Embryonic facial prominence (tissue), 1 donor: ENCODE data around the gene DERA.
"Not testable (repeated sequence)": the region's sequence is repeated elsewhere in the genome, so short reads cannot be mapped to it uniquely, and the experiment has no call there.

Experiments used
- DNase-seq: peaks from one replicate; pipeline ENCODE4 v3.0.0-alpha.2; 2016; ENCODE audit errors: extremely low spot score

DERA gene

DNA sequence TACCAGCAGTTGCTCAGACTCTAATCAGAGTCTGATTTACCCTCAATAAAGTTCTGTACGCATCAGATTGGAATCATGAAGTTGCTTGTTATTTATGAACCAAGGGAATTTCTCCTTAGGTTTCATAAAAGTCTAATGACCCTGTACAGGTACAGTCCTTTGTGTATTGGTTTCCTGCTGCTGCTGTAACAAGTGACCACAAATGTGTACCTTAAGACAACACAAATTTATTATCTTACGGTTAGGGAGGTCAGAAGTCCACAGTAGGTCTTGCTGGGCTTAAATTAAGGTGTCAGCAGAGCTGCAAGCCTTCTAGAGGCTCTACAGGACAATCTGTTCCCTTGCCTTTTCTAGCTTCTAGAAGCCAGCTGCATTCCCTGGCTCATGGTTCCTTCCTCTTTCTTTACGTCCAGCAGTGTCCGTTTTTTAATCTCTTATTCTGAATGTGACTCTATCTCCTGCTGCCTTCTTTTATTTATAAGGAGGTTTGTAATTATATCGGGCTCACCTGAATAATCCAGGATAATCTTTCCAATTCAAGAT, 6.7 kb upstream of the DERA start:
- no peak for DNase-seq

DNA sequence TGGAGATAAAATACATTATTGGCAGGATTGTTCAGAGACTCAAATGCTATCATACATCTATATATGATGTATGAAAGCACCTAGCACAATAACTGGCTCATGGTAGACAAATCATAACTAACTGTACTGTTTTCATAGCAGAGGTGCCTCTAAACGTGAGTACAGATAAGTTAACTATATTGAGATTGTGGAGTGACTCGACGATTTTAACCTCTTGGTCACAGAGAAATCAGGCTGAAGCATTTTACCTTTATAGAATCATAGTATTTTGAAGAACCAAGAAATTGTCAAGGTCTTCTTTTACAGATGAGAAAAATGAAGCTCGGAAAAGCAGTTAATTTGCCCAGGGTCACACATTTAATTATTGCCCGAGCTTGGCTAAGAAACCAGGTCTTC, 666 bp upstream of the DERA start:
- no peak for DNase-seq

DNA sequence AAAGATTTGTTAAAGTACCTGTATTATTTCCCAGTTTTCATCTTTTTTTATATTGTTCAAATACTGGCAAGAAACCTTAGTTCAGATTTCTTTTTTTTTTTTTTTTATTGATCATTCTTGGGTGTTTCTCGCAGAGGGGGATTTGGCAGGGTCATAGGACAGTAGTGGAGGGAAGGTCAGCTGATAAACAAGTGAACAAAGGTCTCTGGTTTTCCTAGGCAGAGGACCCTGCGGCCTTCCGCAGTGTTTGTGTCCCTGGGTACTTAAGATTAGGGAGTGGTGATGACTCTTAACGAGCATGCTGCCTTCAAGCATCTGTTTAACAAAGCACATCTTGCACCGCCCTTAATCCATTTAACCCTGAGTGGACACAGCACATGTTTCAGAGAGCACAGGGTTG, 799 bp downstream of the DERA start:
- DNase-seq = not testable (repeated sequence)

DNA sequence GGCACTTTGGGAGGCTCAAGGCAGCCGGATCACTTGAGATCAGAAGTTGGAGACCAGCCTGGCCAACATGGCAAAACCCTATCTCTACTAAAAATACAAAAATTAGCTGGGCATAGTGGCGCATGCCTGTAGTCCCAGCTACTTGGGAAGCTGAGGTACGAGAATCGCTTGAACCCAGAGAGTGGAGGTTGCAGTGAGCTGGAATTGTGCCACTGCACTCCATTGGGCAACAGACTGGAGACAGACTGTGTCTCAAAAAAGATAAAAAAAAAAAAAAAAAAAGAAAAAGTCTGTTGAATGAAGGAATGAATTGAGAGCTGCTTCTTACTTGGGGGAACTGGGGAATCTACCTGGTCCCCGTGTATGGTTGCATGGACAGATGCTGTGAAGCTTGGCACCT, 3.0 kb downstream of the DERA start:
- DNase-seq = not testable (repeated sequence)

DNA sequence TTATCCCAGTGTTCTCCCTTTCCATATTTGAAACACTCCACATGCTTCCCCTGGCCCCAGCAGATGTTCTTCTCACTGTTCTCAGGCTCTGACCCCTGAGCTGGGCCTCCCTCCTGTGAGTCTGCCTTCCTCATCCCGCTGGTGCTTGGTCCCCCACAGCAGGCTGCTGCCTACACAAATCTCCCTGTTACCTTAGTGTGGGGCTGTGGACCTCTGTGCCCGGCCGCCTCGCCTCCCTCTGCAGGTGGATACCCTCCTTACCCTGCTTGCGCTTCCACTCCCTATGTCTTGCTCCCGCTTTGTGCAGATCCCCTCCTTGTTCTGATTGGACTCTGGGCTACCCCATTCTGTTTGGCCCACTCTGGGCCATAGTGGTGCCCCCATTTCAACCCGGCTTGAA, 6.9 kb downstream of the DERA start:
- no peak for DNase-seq

DNA sequence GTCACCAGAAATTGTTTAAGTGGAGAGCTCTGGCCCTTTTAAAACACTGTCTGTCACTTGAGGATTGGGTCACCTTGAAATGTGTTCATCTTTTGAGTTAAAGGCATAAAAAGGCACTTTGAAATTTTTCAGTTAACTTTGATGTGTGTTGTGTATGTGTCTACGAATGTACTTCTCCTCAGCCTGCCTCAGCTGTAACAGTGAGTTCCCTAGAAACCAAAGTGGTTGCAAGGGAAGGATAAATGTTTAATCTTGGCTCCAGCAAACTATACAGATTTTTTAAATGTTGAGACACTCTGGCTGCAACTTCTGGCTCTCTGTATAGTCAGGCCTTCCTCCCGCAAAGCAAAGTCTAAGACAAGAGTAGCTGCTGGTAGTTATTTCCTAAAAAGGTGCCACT, 8.3 kb downstream of the DERA start:
- no peak for DNase-seq

DNA sequence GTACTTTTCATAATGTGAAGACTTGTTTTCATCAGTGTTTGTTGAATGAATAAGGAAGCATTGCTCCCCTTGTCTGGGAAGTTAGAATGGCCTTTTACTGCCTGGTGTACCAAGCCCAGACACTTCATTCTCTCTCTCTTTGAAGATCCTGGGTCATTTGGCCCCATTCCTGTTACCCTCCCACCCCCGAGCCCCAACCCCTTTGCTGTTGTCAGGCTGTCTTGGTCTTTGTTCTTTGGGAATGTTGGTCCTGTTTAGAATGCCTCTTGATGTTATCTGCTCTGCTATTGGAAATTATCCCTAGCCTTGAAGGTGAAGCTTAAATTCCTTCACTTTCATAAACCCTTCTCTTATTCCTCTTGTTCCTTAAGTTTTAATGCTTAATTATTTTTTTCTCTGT, 13.8 kb downstream of the DERA start:
- no peak for DNase-seq

DNA sequence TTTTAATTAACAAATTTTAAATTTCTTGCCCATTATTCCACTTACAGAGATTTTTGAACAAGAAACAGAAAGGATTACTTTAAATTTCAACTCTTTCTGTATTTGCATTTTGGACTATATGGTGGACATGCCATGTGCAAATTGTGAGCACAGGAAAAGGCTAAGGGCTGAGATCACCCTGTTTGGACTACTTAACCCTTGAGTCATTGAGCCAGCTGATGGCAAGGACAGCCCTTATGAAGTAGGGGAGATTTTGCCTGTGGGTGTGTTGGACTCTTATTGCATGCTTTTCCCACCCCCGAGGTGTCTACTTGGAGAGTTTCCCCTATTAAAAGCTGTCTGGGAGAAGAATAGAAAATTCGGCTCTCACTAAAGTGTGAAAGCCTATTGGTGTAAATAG, 17.2 kb downstream of the DERA start:
- DNase-seq = no peak

DNA sequence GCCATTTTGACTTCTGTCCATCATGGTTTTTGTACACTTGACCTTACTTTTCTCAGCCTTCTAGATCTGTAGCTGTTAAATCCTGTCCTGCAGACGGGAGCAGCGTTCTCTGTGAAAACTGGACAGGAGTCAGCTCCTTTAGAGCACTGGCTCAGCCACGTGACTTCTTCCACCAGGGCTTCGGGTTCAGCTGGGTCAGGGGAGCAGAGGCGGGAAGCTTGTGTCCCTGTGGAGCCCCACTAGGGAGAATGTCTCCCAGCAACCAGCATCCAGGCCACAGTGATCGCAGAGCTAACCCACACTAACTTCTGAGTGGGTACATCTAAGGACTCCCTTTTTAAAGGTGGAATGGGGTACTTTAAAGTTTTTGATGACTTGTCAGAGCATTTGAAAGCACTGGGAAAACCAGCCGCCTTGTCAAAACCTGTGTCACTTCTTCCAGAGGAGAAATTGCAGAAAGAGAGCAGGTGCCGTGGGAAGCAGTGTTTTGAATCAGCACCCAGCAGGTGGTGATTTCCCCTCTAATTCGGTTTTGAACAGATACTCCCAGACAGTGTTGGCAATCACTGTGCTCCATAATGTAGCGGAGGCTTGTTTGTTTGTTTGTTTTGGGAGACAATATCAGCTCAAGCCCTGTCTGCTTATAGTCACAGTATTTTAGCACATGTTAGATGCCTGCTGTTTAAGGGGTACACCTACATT, 17.9 kb downstream of the DERA start:
- no peak for DNase-seq

DNA sequence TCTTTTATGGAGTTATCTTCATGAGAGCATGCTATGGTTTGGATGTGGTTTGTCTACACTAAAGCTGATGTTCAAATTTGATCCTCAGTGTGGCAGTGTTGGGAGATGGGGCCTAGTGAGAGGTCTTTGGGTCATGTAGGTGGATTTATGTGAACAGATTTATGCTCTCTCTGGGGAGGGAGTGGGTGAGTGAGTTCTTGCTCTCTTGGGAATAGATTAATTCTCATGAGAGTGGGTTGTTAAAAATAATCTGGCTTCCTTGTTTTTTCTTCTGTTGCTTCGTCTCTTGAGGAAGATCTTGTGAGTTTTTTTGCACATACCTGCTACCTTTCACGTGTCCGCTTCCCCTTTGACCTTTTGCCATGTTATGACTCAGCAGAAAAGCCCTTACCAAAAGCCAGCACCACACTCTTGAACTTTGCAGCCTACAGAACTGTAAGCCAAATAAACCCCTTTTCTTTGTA, 20.5 kb downstream of the DERA start:
- no peak for DNase-seq

DNA sequence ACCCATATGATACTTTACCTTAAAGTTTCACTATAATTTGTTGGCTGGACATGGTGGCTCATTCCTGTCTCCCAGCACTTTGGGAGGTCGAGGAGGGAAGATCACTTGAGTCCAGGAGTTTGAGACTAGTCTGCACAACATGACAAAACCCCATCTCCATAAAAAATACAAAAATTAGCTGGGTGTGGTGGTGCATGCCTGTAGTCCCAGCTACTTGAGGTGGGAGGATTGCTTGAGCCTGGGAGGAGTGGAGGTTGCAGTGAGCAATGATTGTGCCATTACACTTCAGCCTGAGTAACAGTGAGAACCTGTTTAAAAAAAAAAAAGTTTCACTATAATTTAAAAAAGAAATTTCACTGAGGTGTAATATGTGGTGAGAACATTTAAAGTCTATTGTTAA, 21.2 kb downstream of the DERA start:
- DNase-seq = no peak

DNA sequence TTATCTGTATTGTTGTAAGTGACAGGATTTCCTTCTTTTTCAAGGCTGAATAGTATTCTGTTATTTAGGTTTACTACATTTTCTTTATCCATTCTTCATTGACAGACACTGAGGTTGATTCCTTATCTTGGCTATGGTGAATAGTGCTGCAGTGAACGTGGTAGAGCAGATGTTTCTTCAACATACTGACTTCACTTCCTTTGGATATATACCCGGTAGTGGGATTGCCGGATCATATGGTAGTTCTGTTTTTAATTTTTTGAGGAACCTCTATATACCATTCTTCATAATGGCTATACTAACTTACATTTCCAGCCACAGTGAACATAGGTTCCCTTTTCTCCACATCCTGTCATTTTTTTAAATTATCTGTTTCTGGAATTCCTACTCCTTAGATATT, 21.8 kb downstream of the DERA start:
- DNase-seq = no peak

DNA sequence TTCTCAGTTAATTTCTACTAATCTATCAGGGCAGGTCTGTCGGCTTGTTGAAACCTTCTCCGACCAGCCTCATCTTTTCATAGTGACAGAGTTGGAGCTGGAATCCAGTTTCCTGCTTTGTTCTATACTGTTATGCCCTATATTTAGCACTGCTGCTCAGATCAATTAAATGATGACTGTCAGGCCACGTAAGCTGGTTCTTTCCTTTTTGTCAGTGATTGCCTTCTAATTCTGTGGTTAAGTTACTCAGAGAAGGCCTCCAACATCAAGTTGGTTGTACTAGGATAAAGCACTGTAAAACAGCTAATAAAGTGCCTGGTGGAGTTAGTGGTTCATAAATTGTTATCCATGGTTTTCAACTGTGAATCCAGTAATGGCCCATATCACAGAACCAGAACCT, 22.6 kb downstream of the DERA start:
- no peak for DNase-seq

DNA sequence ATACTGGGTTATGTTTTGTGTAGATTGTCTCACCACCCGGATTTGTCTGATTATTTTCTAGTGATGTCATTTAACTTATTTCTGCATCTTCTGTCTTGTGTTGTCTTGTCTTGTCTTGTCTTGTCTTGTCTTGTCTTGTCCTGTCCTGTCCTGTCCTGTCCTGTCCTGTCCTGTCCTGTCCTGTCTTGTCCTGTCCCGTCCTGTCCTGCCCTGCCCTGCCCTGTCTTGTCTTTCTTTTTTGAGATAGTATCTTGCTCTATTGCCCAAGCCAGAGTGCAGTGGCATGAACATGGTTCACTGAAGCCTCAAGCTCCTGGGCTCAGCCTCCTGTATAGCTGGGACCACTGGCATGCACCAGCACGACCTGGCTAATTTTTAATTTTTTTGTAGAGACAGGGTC, 25.6 kb downstream of the DERA start:
- no peak for DNase-seq

DNA sequence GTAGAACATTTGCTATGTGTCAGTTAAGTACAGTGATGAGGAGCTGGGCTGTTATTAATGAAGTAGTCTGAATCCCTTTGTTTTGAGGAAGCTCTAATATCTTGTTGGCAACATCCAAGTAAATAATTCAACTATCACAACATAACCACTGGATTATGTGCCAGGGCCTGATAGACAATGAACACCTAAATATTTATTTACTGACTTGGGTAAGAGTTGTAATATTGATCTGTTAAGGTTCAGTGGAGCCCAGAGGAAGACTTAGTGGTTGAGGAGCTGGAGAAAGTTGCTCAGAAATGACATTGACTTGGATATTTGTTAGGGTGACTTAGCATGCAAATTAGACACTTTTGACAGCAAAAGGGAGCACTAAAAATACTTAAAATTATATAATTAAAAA, 26.8 kb downstream of the DERA start:
- no peak for DNase-seq

DNA sequence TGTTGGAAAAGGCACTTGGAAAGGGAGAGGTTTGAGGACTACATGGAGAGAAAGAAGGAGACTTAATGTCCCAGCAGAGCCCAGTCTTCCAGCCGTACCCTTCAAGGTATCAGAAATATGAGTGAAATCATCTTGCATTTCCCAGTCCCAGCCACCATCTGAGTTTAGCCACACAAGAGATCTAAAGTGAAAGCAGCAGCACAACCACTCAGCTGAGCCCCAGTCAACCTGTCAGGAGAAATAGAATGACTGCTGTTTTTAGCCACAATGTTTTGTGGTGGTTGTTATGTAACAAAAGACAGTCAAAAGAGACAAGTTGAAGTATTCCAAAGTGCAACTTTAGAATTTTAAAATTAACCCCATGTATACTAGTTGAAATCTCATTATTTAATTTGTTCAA, 28.0 kb downstream of the DERA start:
- DNase-seq = no peak

DNA sequence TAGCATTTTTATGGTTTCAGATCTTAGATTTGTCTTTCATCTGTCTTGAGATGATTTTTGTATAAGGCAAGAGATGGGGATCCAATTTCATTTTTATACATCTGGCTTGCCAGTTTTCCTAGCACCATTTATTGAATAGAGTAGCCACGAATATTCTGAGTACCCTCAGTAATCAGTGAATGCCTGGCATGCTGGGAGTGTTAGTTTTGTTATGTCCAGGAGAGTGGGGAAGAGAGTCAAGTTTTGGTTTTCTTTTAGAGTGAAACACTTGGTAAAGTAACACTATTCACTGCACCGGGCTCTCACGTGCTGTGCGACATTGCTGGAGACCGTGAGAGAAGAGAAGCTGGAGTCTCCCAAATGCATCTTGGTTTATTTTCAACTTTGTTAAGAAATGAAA, 31.3 kb downstream of the DERA start:
- no peak for DNase-seq

DNA sequence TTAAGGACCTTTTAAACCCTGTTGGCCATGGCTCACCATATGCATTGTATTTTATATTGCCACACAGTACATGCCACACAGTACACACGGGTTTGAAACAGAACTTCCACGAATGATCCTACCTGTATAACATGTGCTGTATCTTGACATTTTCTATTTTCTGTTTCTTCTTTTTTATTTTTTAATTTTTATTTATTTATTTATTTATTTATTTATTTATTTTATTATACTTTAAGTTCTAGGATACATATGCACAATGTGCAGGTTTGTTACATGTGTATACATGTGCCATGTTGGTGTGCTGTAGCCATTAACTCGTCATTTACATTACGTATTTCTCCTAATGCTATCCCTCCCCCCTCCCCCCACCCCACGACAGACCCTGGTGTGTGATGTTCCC, 32.4 kb downstream of the DERA start:
- not testable (repeated sequence) for DNase-seq

DNA sequence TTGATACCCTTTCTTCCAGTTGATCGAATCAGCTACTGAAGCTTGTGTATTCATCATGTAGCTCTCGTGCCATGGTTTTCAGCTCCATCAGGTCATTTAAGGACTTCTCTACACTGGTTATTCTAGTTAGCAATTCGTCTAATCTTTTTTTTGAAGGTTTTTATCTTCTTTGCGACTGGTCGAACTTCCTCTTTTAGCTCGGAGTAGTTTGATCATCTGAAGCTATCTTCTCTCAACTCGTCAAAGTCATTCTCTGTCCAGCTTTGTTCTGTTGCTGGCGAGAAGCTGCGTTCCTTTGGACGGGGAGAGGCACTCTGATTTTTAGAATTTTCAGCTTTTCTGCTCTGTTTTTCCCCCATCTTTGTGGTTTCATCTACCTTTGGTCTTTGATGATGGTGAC, 37.3 kb downstream of the DERA start:
- DNase-seq = not testable (repeated sequence)

DNA sequence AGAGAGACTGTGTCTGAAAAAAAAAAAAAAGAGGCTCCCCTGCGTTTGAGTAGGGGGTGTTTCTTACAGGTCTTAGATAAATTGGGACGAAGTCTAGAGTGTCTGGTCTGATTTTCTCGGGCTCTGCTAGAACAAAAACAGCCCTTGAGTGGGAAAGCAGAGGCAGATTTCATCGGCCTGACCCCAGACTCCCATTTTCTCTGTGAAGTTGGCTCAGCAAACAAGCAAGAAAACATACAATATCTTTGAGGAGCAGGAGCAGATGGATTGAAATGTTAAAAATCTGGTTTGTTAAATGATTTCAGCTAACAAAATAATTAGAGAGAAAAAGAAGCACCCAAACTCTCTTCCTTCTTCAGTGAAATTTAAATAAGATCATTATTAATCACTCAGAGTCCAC, 44.1 kb downstream of the DERA start:
- DNase-seq = no peak

DNA sequence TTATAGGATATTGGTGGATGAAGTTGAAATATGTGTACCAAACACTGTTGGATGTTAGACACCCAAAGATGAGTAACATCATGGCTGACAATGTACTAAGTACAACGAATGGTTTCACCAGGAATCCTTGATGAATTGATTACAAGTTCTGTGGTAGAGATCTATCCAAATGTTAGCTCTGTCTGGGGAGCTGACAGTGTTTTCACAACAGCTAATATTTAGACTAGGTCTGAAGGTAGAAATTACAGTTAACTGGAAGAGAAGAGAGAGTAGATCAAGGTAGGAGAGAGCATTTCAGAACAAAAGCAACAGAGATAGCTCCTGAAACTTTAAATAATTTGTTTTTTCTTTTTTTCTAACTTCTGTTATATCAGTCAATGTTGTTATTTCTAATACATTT, 44.9 kb downstream of the DERA start:
- DNase-seq = no peak

DNA sequence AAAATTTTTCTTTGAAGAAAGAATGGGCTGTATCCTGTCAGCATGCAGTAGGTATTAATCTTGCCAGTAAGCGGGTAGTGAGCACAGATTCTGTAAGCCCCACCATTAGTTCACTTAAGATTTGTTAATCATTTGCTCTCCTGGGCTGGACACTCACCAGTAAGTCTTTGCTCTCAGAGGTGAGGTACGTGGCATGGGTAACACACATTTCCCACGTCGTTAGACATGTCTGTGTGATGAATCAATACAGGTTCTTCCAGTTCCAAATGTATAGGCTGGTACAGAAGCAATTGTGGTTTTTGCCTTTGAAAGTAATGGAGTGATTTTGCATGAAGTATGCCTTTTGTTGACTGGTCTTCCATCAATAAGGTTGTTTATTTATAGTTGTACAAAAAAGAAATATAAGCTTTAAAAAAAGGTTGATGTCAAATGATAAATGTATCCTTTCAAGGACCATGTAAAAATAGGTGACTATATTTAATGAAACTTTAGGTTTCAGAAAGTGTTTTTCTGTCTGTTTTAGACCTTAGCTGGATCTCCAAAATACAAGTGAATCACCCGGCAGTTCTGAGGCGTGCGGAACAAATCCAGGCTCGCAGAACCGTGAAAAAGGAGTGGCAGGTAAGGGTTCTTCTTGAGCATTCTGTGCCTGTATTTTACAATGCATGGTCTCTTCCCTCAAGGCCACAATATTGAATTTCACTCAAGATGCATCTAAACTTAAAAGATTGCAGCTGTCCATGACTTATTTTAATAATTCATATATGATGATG, 45.5 kb downstream of the DERA start:
- DNase-seq = no peak

DNA sequence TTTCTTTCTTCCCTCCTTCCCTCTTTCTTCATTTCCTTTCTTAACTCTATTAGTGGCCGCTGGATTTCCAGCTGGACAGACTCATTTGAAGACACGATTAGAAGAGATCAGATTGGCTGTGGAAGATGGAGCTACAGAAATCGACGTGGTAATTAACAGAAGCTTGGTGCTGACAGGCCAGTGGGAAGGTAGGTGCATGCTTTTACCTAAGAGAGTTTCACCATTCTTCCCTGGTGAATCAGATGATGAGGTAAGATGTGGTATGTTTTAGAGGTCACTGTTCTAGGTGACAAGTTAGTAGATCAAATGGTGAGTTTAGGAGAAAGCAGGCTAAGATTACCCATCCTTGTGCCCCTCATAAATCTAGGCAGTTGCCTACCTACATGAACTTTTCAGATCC, 51.6 kb downstream of the DERA start:
- no peak for DNase-seq
